Mononuclear cell (primary cell): ENCODE data around the gene IGSF1. TPM values are rescaled to one million over a fixed set of nuclear protein-coding genes. Genes with fewer than 3 reads are reported as not detected.

ENCODE experiments used
- H3K27me3 ChIP-seq: 2 replicates; pipeline ENCODE4 v1.6.0; 2011; ENCODE audit warnings: low read length, control low read depth; ENCODE audit not compliant: insufficient read depth
- H3K4me1 ChIP-seq: 2 replicates; pipeline ENCODE4 v1.5.1; 2011; ENCODE audit warnings: mild to moderate bottlenecking, low read length, control low read depth; ENCODE audit not compliant: insufficient read depth
- H3K4me3 ChIP-seq: 2 replicates; pipeline ENCODE4 v1.5.1; 2011; ENCODE audit warnings: mild to moderate bottlenecking, low read length, moderate library complexity
- H3K9me3 ChIP-seq: 2 replicates; pipeline ENCODE4 v1.5.1; 2011; ENCODE audit warnings: low read depth, mild to moderate bottlenecking, control low read depth, low read length
- total RNA-seq: library from RNA; depleted of rRNA; stranded (reverse); fragments of >200 nt; gene quantifications from one replicate; pipeline ENCODE4 v1.2.3, GENCODE V29; 2012

The IGSF1 gene
- total RNA-seq, 1 donor, result not detected

GRCh38 chrX:131289527-131289926, 421 bp upstream of the IGSF1 start:
- no peaks in the 10 kb centered on the region for H3K9me3 ChIP-seq
- no peak overlapping the region for H3K4me3 ChIP-seq
- H3K27me3 ChIP-seq, result no peaks in the 10 kb centered on the region

GRCh38 chrX:131288188-131288587, 918 bp downstream of the IGSF1 start:
- no peaks in the 10 kb centered on the region for H3K4me1 ChIP-seq
- H3K4me3 ChIP-seq, result no peak overlapping the region
- no peaks in the 10 kb centered on the region for H3K9me3 ChIP-seq
- H3K27me3 ChIP-seq, result no peaks in the 10 kb centered on the region

More at GRCh38 chrX:131289527-131289926, 421 bp upstream of the IGSF1 start:
- no peaks in the 10 kb centered on the region for H3K4me1 ChIP-seq

GRCh38 chrX:131287560-131288179, 1.4 kb downstream of the IGSF1 start:
- no peaks in the 10 kb centered on the region for H3K4me1 ChIP-seq
- H3K27me3 ChIP-seq, result no peaks in the 10 kb centered on the region
- no peaks in the 10 kb centered on the region for H3K9me3 ChIP-seq
- no peak overlapping the region for H3K4me3 ChIP-seq

GRCh38 chrX:131279617-131280016, 9.5 kb downstream of the IGSF1 start:
- Histone ChIP-seq H3K4me1 (no peaks in the 10 kb centered on the region), H3K27me3 (no peaks in the 10 kb centered on the region), H3K9me3 (no peaks in the 10 kb centered on the region), H3K4me3 (no peak overlapping the region)

GRCh38 chrX:131279197-131279596, 9.9 kb downstream of the IGSF1 start:
- H3K27me3 ChIP-seq, result no peaks in the 10 kb centered on the region
- no peaks in the 10 kb centered on the region for H3K9me3 ChIP-seq
- no peak overlapping the region for H3K4me3 ChIP-seq
- H3K4me1 ChIP-seq, result no peaks in the 10 kb centered on the region

- no peak overlapping the region for H3K4me3 ChIP-seq
- H3K27me3 ChIP-seq, result no peaks in the 10 kb centered on the region
These were observed 11.5 kb downstream of the IGSF1 start for GRCh38 chrX:131277543-131278136.

GRCh38 chrX:131273011-131273410, 16.1 kb downstream of the IGSF1 start:
- no peaks in the 10 kb centered on the region for H3K4me1 ChIP-seq
- H3K9me3 ChIP-seq, result no peaks in the 10 kb centered on the region
- H3K27me3 ChIP-seq, result no peaks in the 10 kb centered on the region
- H3K4me3 ChIP-seq, result no peak overlapping the region

More at GRCh38 chrX:131277543-131278136, 11.5 kb downstream of the IGSF1 start:
- Histone ChIP-seq H3K9me3 (no peaks in the 10 kb centered on the region), H3K4me1 (no peaks in the 10 kb centered on the region)

- H3K9me3 ChIP-seq, result no peaks in the 10 kb centered on the region
- no peaks in the 10 kb centered on the region for H3K27me3 ChIP-seq
- H3K4me1 ChIP-seq, result no peaks in the 10 kb centered on the region
These were observed 17.3 kb downstream of the IGSF1 start for GRCh38 chrX:131271826-131272225.

GRCh38 chrX:131271274-131271673, 17.8 kb downstream of the IGSF1 start:
- Histone ChIP-seq H3K27me3 (no peaks in the 10 kb centered on the region), H3K4me1 (no peaks in the 10 kb centered on the region), H3K4me3 (no peak overlapping the region), H3K9me3 (no peaks in the 10 kb centered on the region)

More at GRCh38 chrX:131271826-131272225, 17.3 kb downstream of the IGSF1 start:
- H3K4me3 ChIP-seq, result no peak overlapping the region

- Histone ChIP-seq H3K27me3 (no peaks in the 10 kb centered on the region), H3K9me3 (no peaks in the 10 kb centered on the region), H3K4me3 (no peak overlapping the region)
These were observed 19.0 kb downstream of the IGSF1 start for GRCh38 chrX:131270080-131270479.

GRCh38 chrX:131264665-131265064, 24.4 kb downstream of the IGSF1 start:
- Histone ChIP-seq H3K4me3 (no peak overlapping the region), H3K4me1 (no peaks in the 10 kb centered on the region), H3K27me3 (no peaks in the 10 kb centered on the region), H3K9me3 (no peaks in the 10 kb centered on the region)

More at GRCh38 chrX:131270080-131270479, 19.0 kb downstream of the IGSF1 start:
- H3K4me1 ChIP-seq, result no peaks in the 10 kb centered on the region

- H3K27me3 ChIP-seq, result no peaks in the 10 kb centered on the region
- H3K4me3 ChIP-seq, result no peak overlapping the region
- H3K9me3 ChIP-seq, result no peaks in the 10 kb centered on the region
- H3K4me1 ChIP-seq, result no peaks in the 10 kb centered on the region
These were observed 25.1 kb downstream of the IGSF1 start for GRCh38 chrX:131264053-131264452.

- H3K4me1 ChIP-seq, result no peaks in the 10 kb centered on the region
- no peaks in the 10 kb centered on the region for H3K27me3 ChIP-seq
These were observed 26.1 kb downstream of the IGSF1 start for GRCh38 chrX:131262738-131263679.

GRCh38 chrX:131262200-131262599, 26.9 kb downstream of the IGSF1 start:
- Histone ChIP-seq H3K4me3 (no peak overlapping the region), H3K4me1 (no peaks in the 10 kb centered on the region), H3K9me3 (no peaks in the 10 kb centered on the region), H3K27me3 (no peaks in the 10 kb centered on the region)

More at GRCh38 chrX:131262738-131263679, 26.1 kb downstream of the IGSF1 start:
- H3K9me3 ChIP-seq, result no peaks in the 10 kb centered on the region
- no peak overlapping the region for H3K4me3 ChIP-seq

GRCh38 chrX:131257367-131257766, 31.7 kb downstream of the IGSF1 start:
- Histone ChIP-seq H3K4me1 (no peaks in the 10 kb centered on the region), H3K9me3 (no peaks in the 10 kb centered on the region), H3K4me3 (no peak overlapping the region), H3K27me3 (no peaks in the 10 kb centered on the region)
